ENCODE measurements around the gene ADAM11. TPM values are rescaled to one million over a fixed set of nuclear protein-coding genes. Genes with fewer than 3 reads are reported as not detected.
A peak's percentile ranks its signal among the peaks of the same experiment; 100 is the strongest.

ADAM11 gene
- total and polyA plus RNA-seq, 2 of the 13 experiments (the other 11 are each of a cell fraction or from before 2014, with no cell fraction given): 0.38 to 0.91 TPM

- TF ChIP-seq CSRNP1 (CRISPR knock-in tag; IDR thresholded peaks at IDR 0.05) (0 out of 2 replicates have a peak, but pooled peaks have one; percentile 16), HNF4G (IDR thresholded peaks at IDR 0.05; ENCODE audit: borderline replicate concordance, low read depth, low read length) (no peak), HNF4G (CRISPR knock-in tag; IDR thresholded peaks at IDR 0.05; ENCODE audit: borderline replicate concordance, low read depth) (peak; percentile 14; the same call in 1 of the 2 replicates), ESRRA (CRISPR knock-in tag; IDR thresholded peaks at IDR 0.05; ENCODE audit: low read depth) (no peak), RFXAP (CRISPR knock-in tag; IDR thresholded peaks at IDR 0.05; ENCODE audit: borderline replicate concordance) (no peak), CHCHD3 (CRISPR knock-in tag; IDR thresholded peaks at IDR 0.05) (no peak), ELF4 (CRISPR knock-in tag; IDR thresholded peaks at IDR 0.05; ENCODE audit: borderline replicate concordance) (no peak), ZNF10 (CRISPR knock-in tag; IDR thresholded peaks at IDR 0.05; ENCODE audit: borderline replicate concordance, low read depth) (no peak), ZNF256 (CRISPR knock-in tag; conservative IDR thresholded peaks at IDR 0.05) (no peak), JUNB (CRISPR knock-in tag; IDR thresholded peaks at IDR 0.05; ENCODE audit: borderline replicate concordance) (no peak), ZNF781 (CRISPR knock-in tag; IDR thresholded peaks at IDR 0.05; ENCODE audit: borderline replicate concordance, not compliant biosample characterization) (no peak), HMGXB4 (CRISPR knock-in tag; IDR thresholded peaks at IDR 0.05; ENCODE audit: borderline replicate concordance in 1 of 2, low read depth in 1 of 2) (peak; percentile 91 to 92; a peak in 3 of 4 replicates), ZNF234 (CRISPR knock-in tag; conservative IDR thresholded peaks at IDR 0.05) (no peak), ELF1 (CRISPR knock-in tag; IDR thresholded peaks at IDR 0.05) (no peak), PREB (CRISPR knock-in tag; IDR thresholded peaks at IDR 0.05) (no peak), ZNF253 (CRISPR knock-in tag; IDR thresholded peaks at IDR 0.05; ENCODE audit: borderline replicate concordance) (no peak), PATZ1 (CRISPR knock-in tag; IDR thresholded peaks at IDR 0.05) (peak; percentile 58), E2F1 (CRISPR knock-in tag; IDR thresholded peaks at IDR 0.05) (no peak), NR1H2 (CRISPR knock-in tag; IDR thresholded peaks at IDR 0.05; ENCODE audit: borderline replicate concordance, low read depth) (no peak)
These were observed 15.7 kb downstream of the ADAM11 start (continued) for GRCh38 chr17:44774271-44775135.
